Jurkat, Clone E6-1 (cell line): Measurements from ENCODE around the gene CDK19. TPM values are rescaled to one million over a fixed set of nuclear protein-coding genes. Genes with fewer than 3 reads are reported as not detected.
"Not testable (repeated sequence)": the region's sequence is repeated elsewhere in the genome, so short reads cannot be mapped to it uniquely, and the experiment has no call there.

Experiments used
- DNase-seq: peaks from one replicate; pipeline ENCODE4 v3.0.0-alpha.2; 2011; ENCODE audit warnings: low read depth, low spot score
- H3K4me3 ChIP-seq: 2 replicates; pipeline ENCODE4 v1.5.1; 2011; ENCODE audit warnings: mild to moderate bottlenecking, low read length, control low read depth, moderate library complexity
- polyA plus RNA-seq: library from polyadenylated mRNA; unstranded; fragments of >200 nt; gene quantifications from one replicate; pipeline ENCODE4 v1.2.1, GENCODE V29; 2012; ENCODE audit warnings: missing spikeins; ENCODE audit not compliant: insufficient read length, insufficient read depth

CDK19 gene
- polyA plus RNA-seq, result 13.3 TPM

DNA sequence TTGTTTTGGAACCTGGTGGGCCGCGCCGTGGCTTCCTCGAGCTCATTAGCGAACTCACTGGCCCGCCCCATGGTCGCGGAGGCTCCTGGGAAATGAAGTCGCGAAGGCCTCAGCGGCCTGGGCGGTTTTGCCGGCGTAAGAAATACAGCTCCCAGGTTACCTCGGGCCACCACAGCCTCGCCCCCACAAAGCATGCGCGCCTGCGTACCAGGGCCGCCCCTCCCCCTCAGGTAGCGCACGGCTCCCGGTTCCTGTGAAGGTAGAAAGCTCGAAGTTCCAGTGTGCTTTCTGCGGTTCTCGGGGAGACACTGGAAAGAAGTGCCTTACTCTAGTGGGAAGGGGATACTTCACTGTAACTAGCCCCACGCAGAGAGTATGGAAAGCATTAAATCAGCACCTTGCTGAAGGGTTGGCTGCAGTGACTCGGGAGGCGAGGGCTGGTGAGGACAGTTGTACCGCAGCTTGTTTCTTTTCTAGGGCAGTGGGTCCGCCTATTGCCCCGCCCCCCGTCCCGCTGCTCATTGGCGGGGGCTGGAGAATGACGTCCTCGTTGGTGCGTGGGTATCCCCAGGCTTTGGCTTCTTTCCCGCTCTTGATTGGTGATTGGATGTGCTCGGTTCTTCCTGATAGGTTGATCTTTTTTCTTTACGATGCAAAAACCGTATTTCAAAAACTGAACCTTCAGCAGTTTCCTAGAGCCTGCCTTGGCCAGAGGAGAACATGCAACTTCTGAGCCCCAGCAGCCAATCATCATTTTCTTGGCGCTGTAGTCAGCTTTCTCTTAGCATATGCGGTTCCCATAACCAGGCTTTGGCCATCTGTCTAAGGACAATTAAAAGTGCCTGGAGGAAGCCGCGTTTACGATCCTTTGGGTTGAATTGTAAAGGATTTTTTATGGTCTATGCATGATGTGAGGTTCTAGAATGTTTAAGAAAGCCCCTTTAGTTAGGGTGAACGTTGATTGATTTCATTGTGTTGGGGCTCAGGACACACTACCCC lies at the start of gene CDK19:
Gene CDK19 (minus strand): TSS at position 59 of the 999 bp plus-strand sequence. CDS start 333 bp downstream, outside the sequence.
- peak within 1 kb of the TSS; percentile 89 for H3K4me3 ChIP-seq
- DNase-seq, result peak; percentile 98

DNA sequence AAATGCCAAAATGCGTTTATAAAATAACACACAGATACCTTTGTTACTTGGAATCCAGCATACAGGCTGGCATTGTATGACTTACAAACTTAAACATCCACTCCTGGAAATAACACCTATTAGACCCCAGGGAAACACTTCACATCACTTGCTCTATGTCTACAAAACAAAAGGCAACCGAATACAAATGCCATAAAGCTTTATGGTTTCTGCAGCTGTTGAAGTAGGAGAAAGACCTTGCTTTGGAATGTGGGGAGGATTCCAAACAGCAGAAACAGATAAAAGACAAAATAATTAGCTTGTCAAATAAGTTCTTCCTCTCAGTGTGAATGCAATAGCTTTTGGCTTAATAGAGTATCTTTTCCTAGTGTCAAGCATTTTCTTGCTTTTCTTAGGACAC lies 49.6 kb upstream of the CDK19 start:
- H3K4me3 ChIP-seq, result no peak overlapping the region
- DNase-seq, result no peak

DNA sequence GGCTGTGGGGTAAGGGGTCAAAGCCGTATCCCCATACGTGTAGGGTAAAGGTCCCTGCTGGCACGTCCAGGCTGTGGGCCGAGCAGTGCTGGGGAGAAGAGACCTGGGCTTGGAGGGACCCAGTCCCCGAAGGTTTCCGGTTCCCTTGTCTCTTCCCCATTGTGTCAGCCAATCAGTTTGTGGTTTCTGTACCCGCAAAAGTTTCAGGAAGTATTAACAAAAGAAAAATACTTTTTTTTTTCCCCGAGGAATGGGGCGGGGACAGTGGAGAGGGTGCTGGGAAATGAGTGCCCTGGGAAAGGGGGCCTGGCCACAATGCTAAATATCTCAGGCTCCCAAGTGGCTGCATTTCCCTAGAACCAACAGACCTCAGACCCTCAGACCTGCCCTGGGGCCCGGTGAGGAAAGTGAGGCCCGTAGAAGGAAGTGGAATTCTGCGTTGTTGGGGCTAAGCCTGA lies 44.1 kb upstream of the CDK19 start:
- no peak for DNase-seq
- no peak overlapping the region for H3K4me3 ChIP-seq

DNA sequence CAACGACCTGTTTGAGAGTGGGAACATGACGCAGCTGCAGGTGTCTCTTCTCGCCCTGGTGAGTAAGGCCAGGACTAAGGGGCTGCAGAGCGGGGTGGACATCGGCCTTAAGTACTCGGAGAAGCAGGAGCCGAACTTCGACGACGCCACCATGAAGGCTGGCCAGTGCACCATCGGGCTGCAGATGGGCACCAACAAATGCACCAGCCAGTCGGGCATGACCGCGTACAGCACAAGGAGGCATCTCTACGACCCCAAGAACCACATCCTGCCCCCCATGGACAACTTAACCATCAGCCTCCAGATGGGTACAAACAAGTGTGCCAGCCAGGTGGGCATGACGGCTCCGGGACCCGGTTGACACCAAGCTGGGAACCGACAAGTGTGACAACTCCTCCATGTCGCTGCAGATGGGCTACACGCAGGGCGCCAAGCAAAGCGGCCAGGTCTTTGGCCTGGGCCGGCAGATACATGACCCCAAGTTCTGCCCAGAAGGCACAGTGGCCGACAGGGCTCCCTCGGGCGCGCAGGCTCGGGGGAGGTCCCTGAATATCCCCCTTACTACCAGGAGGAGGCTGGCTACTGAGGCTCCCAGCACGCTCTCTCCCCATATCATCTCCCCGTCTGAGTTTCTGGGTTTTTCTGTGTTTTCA lies 43.4 kb upstream of the CDK19 start:
- DNase-seq, result no peak
- H3K4me3 ChIP-seq, result no peak overlapping the region

DNA sequence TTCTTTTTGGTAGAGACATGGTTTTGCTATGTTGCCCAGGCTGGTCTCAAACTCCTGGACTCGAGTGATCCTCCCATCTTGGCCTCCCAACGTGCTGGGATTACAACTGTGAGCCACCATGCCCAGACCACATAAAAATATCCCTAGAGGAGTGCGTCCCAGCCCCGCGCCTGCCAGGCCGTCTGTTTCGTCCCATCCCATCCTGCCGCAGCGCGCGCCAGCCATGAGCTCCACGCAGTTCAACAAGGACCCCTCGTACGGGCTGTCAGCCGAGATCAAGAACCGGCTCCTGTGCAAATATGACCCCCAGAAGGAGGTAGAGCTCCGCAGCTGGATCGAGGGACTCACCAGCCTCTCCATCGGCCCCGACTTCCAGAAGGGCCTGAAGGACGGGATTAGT lies 42.7 kb upstream of the CDK19 start:
- no peak overlapping the region for H3K4me3 ChIP-seq
- DNase-seq, result no peak

DNA sequence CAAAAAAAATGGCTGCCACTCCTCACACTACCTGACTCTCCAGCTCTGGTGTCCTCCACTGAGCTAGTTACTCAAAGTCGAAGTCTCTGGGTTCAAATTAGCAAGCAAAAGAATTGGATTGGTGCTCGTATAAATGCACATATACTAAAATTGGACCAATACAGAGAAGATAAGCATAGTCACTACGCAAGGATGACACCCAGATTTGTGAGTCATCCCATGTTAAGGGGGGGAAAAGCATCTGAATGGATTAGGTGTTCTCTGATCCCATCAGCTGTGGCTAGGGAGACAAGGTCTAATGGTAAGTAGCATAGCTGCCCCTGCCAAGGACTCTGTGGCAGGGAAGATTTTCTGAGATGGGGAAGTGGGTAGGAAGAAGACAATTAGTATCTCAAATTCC lies 41.0 kb upstream of the CDK19 start:
- DNase-seq, result no peak
- no peak overlapping the region for H3K4me3 ChIP-seq

DNA sequence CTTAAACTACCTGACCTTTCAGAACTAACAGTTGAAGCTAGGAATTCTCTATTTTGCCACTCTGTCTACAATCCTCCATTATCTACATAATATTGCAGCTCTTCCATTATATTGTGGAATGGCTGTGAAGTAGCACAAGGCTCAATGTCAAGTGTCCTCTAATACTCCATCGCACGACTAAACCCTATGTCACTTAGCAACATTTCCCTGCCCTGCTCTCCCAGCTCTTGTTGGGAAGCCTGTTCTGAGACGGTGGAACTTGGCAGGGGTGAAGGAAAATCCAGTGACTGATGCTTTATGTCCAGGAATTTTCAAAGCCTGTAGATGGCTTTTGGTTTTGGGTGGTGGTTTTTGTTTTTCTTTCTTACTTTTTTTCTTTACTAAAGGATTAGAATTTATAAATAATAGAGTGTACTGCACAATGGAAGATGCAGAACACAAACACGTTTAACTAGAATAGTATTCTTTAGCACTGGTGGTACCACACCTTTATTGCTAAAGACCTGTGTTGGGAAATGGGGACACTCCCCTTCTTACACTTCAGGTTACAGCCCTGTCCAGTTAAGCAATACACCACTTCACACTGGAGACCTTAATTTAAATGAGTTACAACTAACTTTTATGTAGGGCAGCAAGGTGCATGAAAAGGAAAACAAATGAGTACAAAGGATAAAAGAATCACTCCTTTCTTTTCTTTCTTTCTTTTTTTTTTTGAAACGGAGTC lies 38.6 kb upstream of the CDK19 start:
- no peak for DNase-seq
- H3K4me3 ChIP-seq, result no peak overlapping the region

DNA sequence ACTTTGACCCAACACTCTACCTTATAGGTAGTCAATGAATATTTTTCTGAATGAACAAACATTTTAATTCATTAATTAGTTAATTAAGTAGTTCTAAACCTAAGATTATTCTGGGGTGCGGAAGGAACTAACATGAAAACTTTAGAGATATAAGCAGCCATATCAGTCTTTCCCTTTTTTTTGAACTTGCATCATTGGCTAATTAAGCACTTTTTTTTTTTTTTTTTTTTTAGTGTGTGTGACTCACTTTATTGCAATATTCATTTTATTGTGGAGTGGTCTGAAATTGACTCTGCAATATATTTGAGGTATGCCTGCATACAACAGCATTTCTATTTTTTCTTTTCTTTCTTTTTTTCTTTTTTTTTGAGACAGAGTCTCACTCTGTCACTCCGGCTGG lies 37.5 kb upstream of the CDK19 start:
- no peak overlapping the region for H3K4me3 ChIP-seq
- no peak for DNase-seq

DNA sequence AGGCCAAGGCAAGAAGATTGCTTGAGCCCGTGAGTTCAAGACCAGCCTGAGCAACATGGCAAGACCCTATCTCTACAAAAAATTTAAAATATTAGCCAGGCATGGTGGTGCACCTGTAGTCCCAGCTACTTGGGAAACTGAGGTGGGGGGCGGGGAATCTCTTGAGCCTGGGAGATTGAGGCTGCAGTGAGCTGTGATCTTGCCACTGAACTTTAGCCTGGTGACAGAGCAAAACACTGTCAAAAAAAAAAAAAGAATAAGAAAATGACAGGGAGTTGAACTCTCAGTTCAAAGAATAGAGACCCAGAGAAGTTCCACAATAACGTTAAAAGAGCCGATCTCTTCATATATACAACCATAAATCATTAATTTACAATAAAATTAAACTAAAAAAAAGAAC lies 34.5 kb upstream of the CDK19 start:
- no peak overlapping the region for H3K4me3 ChIP-seq
- DNase-seq, result no peak

DNA sequence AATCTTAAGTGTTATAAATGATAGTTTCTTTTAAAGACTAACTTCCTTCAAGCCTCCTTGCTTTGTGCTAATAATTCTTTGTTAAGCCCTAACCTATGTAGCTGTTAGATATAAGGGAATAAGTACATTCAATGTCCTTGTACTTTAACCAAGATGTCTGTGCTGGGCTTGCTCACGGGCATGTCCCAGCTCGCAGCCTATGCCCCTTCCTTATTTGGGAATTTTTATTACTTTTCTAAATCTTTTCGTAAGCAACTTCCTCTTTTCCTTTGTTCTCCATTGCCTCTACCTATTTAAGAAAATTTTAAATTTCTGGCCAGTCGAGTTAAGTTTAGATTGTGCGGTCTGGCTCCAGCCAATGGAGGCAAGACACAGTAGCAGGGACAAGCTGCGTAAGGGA lies 26.0 kb upstream of the CDK19 start:
- H3K4me3 ChIP-seq, result no peak overlapping the region
- DNase-seq, result no peak

DNA sequence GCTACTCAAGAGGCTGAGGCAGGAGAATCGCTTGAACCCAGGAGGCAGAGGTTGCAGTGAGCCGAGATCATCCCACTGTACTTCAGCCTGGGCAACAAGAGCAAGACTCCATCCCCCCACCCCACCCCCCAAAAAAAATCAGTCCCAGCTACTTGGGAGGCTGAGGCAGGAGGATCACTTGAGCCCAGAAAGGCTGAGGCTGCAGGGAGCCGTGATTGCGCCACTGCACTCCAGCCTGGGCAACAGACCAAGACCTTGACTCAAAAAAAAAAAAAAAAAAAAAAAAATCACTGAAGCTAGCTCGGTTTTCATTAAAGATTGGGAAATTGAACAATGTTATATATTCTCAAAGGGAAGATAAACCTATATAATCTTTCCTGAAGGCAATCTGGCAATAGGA lies 20.5 kb upstream of the CDK19 start:
- DNase-seq, H3K4me3 ChIP-seq: not testable (repeated sequence)

DNA sequence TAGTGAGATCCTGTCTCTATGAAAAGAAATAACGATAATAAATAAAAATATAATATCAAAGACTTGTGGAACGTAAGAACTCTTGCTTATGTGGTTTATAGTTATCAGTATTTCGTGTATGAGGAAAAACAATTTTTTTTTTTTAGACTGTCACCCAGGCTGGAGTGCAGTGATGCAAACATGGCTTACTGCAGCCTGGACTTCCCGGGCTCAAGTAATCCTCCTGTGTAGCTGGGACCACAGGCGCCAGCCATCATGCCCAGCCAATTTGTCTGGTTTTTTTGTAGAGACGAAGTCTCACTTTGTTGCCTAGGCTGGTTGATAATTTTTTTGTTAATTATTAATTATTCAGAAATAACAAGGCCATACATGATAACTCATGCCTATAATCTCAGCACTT lies 18.6 kb upstream of the CDK19 start:
- H3K4me3 ChIP-seq, result no peak overlapping the region
- no peak for DNase-seq

DNA sequence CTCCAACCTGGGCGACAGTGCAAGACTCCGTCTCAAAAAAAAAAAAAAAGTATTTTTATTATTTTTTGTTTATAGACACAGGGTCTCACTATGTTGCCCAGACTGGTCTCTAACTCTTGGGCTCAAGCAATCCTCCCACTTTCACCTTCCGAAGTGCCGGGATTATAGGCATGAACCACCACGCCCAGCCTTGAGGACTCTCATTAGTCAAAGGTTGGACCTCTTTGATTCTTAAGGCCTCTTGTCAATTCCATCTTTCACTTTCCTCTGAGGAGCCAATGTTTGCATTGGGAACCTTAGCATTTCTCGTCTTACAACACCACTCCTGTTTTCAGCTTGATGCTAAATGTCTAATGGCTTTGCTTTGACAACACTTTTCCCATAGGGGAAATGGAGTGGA lies 16.1 kb upstream of the CDK19 start:
- no peak for DNase-seq
- no peak overlapping the region for H3K4me3 ChIP-seq

DNA sequence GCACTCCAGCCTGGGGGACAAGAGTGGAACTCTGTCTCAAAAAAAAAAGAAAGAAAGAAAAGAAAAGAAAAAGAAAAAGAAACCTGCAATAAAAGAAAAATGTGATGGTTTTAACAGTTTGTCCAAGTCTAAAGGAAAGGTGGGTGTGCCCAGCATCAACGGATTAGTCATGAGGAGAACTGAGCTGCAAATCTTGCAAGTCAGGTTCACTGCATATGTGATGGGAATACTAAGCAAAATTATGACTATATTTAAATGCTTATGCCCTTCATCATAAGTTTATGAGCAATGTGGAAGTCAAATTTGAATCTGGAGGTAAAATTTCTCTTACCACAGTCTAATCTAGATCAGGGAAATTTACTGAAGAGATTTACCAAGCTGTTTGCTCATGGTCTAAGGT lies 13.1 kb upstream of the CDK19 start:
- no peak overlapping the region for H3K4me3 ChIP-seq
- no peak for DNase-seq

DNA sequence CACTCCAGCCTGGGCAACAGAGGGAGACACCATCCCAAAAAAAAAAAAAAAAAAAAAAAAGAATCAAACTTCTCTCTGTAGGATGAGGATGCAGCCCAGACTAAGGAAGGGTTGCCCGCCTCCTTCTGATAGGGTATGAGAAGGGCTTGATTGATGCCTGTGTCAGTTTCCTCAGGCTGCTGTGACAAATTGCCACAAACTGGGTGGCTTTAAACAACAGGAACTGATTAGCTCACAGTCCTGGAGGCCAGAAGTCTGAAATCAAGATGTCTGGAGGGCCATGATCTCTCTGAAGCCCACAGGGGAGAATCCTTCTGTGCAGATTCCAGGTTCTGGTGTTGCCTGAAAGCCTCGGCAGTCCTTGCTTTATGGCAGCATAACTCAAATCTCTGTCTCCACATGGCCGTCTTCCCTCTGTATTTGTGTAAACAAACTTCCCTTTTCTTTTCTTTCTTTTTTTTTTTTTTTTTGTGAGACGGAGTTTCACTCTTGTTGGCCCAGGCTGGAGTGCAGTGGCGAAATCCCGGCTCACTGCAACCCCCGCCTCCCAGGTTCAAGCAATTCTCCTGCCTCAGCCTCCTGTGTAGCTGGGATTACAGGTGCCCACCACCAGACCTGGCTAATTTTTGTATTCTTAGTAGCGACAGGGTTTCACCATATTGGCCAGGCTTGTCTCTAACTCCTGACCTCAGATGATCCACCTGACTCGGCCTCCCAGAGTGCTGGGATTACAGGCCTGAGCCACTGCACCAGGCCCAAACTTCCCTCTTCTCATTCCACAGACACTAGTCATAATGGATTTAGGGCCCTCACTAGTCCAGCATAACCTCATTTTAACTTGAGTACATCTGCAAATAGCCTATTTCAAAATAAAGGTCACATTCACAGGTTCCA lies 11.2 kb upstream of the CDK19 start:
- no peak for DNase-seq
- H3K4me3 ChIP-seq, result no peak overlapping the region

DNA sequence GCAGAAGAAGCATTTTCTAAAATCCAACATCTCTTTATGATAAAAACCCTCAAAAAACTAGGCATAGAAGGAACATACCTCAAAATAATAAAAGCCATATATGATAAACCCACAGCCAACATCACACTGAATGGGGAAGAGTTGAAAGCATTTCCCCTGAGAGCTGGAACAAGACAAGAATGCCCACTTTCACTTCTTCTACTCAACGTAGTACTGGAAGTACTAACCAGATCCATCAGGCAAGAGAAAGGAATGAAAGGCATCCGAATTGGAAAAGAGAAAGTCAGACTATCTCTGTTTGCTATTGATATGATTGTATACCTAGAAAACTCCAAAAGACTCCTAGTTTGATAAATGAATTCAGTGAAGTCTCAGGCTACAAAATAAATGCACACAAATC lies 7.9 kb upstream of the CDK19 start:
- no peak for DNase-seq
- no peak overlapping the region for H3K4me3 ChIP-seq

DNA sequence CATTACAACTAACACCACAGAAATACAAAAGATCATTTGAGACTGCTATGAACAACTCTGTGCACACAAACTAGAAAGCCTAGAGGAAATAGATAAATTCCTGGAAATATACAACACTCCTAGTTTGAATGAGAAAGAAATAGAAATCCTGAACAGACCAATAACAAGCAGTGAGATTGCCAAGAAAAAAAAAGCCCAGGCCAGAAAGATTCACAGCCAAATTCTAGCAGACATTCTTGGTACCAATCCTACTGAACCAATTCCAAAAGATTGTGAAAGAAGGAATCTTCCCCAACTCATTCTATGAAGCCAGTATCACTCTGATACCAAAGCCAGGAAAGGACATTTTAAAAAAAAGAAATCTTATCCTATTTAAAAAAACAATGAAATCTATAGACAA lies 7.0 kb upstream of the CDK19 start:
- DNase-seq, result no peak
- H3K4me3 ChIP-seq, result no peak overlapping the region

DNA sequence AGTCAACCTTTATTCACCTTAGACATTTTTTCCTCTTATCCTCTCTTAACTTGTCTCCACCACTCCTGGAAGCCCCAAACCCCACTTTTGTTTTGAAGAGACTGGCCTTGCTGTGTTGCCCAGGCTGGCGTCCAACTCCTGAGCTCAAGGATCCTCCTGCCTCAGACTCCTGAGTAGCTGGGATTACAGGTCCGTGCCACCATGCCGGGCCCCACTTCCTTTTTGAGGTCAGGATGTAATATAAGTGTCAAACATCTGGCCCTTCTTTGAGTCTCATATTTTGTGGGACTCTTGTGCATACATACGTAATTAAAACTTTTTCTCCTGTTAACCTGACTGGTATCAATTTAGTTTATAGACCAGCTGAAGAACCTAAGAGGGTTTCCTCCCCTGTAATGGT lies 1.4 kb upstream of the CDK19 start:
- DNase-seq, result peak; percentile 32
- H3K4me3 ChIP-seq, result no peak overlapping the region

DNA sequence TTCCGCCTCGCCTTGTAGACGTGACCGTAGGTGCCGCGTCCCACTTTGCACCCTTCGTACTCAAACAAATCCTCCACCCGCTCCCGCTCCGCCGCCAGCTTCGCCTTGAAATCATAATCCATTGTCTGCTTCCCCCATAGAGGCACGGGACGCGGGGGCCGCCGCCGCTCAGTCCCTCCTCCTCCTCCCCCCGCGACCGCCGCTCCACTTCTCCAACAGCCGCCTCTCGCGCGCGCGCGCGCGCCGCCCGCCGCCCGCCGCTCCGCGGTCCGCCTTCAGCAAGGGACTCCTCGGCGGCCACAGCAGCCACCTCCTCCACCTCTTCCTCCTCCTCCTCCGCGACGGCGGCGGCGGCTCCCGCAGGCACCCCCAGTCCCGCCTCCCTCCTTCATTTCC lies 256 bp downstream of the CDK19 start:
- DNase-seq, result peak; percentile 26
- peak overlapping the region; percentile 89 for H3K4me3 ChIP-seq
